Esophagus squamous epithelium (tissue), 4 donors: Measurements from ENCODE around the gene MTFP1.

Source experiments
- CTCF ChIP-seq, 6 experiments: fragments of 450-650 bp in 4 of 6; fragments of 200-600 bp in 2 of 6; sonication (generic) in 2 of 6; IDR thresholded peaks; one replicate each; pipeline ENCODE4 v1.5.1; 2016 to 2019; ENCODE audit warnings: antibody characterized with exemption in 6 of 6, mild to moderate bottlenecking in 4 of 6, moderate library complexity in 4 of 6
- POLR2A ChIP-seq, 4 donors: fragments of 450-650 bp; IDR thresholded peaks; one replicate each; pipeline ENCODE4 v1.6.1; 2017; ENCODE audit warnings: antibody characterized with exemption in 4 of 4, mild to moderate bottlenecking in 4 of 4, moderate library complexity in 3 of 4

GRCh38 chr22:30474683-30475424 lies 49.3 kb downstream of the MTFP1 start:
- TF ChIP-seq CTCF (IDR thresholded peaks at IDR 0.05) (no peak), POLR2A (IDR thresholded peaks at IDR 0.05) (no peak)
